Heart left ventricle (tissue), 16 donors: Measurements from ENCODE around the gene RNF150. TPM values are rescaled to one million over a fixed set of nuclear protein-coding genes. Genes with fewer than 3 reads are reported as not detected.
A peak's percentile ranks its signal among the peaks of the same experiment; 100 is the strongest.

Experiments used
- ATAC-seq, 4 donors: fragments of 200-7000 bp; cut with Tn5 transposase; one replicate each; pipeline ENCODE4 v1.9.1; 2020 to 2022; ENCODE audit warnings: moderate library complexity in 4 of 4, mild to moderate bottlenecking in 3 of 4, moderate number of reproducible peaks in 1 of 4
- DNase-seq, 5 donors: peaks; one replicate each; pipeline ENCODE4 v3.0.0-alpha.2; 2020
- H3K27ac ChIP-seq, 12 donors: fragments of 200-600 bp; sonication (generic) in 4 of 12; one replicate each; pipeline versions ENCODE4 v1.5.0 to v1.8.0; 2016 to 2022; ENCODE audit warnings: mild to moderate bottlenecking in 2 of 12
- H3K27me3 ChIP-seq, 9 donors: fragments of 200-600 bp; sonication (generic) in 2 of 9; one replicate each; pipeline versions ENCODE4 v1.5.1 to v1.8.0; 2016 to 2022; ENCODE audit warnings: mild to moderate bottlenecking in 3 of 9
- H3K36me3 ChIP-seq, 9 donors: fragments of 200-600 bp; sonication (generic) in 2 of 9; one replicate each; pipeline versions ENCODE4 v1.5.0 to v1.8.0; 2018 to 2022; ENCODE audit warnings: mild to moderate bottlenecking in 2 of 9
- H3K4me1 ChIP-seq, 12 donors: fragments of 200-600 bp; sonication (generic) in 4 of 12; one replicate each; pipeline versions ENCODE4 v1.5.0 to v1.8.0; 2016 to 2022; ENCODE audit warnings: mild to moderate bottlenecking in 3 of 12
- H3K4me3 ChIP-seq, 12 donors: fragments of 200-600 bp; sonication (generic) in 4 of 12; one replicate each; pipeline versions ENCODE4 v1.5.0 to v1.8.0; 2017 to 2022; ENCODE audit warnings: mild to moderate bottlenecking in 9 of 12, moderate library complexity in 4 of 12
- H3K9me3 ChIP-seq, 12 donors: fragments of 200-600 bp; sonication (generic) in 4 of 12; one replicate each; pipeline versions ENCODE4 v1.5.0 to v1.8.0; 2016 to 2022; ENCODE audit warnings: mild to moderate bottlenecking in 1 of 12
- POLR2A ChIP-seq, 2 donors: fragments of 450-650 bp; IDR thresholded peaks; one replicate each; pipeline ENCODE4 v1.6.1; 2017; ENCODE audit warnings: antibody characterized with exemption in 2 of 2, mild to moderate bottlenecking in 2 of 2, moderate library complexity in 2 of 2
- WGBS, 4 donors: extraction: QIAGEN DNeasy Blood & Tissue Kit in 2 of 4; methylation state at CpG; one replicate each; pipeline versions ENCODE4 v1.1.5 to v1.1.7; 2013 to 2018; 5-methylcytosine and 5-hydroxymethylcytosine counted together
- intact Hi-C, 10 donors: fragments of 100-400 bp; cut with DNase I; formaldehyde crosslinking; loops; one replicate each; pipeline versions ENCODE4 v1.11.1 to v1.14.2; 2022
- polyA plus RNA-seq, 2 donors: library from polyadenylated mRNA; stranded (reverse); fragments of 200-250 nt; gene quantifications; one replicate each; pipeline ENCODE4 v1.2.3, GENCODE V29; 2013
- total RNA-seq, 9 donors: library from RNA; depleted of rRNA in 2 of 9; stranded (reverse); fragments of >200 nt in 2 of 9; fragmentation: NEBNext Ultra II Directional in 3 of 9; extraction: Animal tissue kit (Norgen Biotek cat#: 25700) in 3 of 9; gene quantifications; one replicate each; pipeline versions ENCODE4 v1.1.0 to v1.2.4, GENCODE V29; 2016 to 2023
- TF ChIP-seq, protein P1 (sequence below), 12 donors: fragments of 200-600 bp; sonication (generic) in 4 of 12; IDR thresholded peaks; one replicate each; pipeline versions ENCODE4 v1.5.0 to v1.8.0; 2018 to 2022; ENCODE audit warnings: antibody characterized with exemption in 12 of 12, mild to moderate bottlenecking in 5 of 12
- donor health status: ischemic (EF 13 %, LVEDD 7.1; RV severe dilation, severe dysfunction).
- donor health status: healthy with polysubstance abuse.
- donor health status: DM: no; HTN: yes; CAD: no.
- donor health status: DM: no; HTN: no; CAD: no.
- donor health status: ischemic (EF 25% LVEDD 6.9; RV normal size, moderate dysfunction).
- donor health status: ischemic (EF 25% LVEDD 5.7; RV mildly dilated, moderate dysfunction).
- donor health status: healthy.
- donor health status: DM: yes; HTN: yes; CAD: no.
- donor health status: ischemic (EF 35%, LVEDD 5.7; RV mildly dilated, moderate dysfunction).
- donor health status: nonischemic (EF 11% LVEDD 7.7; RV severe dilation, severe dysfunction).
- donor health status: DM: yes; HTN: yes; CAD: no.
- donor health status: PGD.
- donor health status: ischemic (EF 29% LVEDD 5.4; RV normal size, mild dysfunction).
- donor health status: nonischemic (EF 23%, LVEDD 6.1; RV moderate dilation, normal function).

Gene RNF150
- total and polyA plus RNA-seq, 11 donors: 11.9 to 146 (median 72.5) TPM

DNA sequence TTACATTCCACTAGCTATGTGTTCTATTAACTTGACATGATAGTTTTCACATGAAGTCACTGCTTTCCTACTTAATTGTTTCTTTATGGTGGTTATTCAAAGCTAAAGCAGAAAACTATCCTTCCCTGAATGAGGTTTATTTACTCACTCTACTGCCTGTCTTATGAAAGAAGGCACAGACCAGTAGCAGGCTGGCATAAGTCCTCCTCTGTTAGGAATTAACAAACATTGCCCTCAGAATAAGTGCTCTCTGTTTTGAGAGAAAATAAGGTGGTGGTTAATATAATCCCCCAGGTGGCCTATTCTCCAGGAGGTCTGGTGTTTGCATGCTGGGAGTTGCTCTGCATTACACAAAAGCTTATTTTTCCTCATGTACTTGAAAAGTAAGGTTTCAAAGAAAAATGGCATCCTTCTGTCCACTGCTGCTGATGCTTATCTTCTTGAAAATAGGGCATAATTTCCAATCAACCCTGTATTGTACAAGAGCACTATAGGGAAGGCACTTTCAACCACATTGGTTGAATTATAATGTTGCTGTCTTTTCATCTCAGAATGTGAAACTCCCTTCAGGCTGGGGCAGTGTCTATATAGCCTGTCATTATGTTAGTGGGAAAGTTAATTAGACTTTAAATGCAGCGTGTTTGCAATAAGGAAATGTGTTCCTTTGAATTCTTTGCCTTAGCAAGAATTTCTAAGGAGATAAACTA is 257.4 kb downstream of the RNF150 start:
- TF ChIP-seq, protein P1, sequence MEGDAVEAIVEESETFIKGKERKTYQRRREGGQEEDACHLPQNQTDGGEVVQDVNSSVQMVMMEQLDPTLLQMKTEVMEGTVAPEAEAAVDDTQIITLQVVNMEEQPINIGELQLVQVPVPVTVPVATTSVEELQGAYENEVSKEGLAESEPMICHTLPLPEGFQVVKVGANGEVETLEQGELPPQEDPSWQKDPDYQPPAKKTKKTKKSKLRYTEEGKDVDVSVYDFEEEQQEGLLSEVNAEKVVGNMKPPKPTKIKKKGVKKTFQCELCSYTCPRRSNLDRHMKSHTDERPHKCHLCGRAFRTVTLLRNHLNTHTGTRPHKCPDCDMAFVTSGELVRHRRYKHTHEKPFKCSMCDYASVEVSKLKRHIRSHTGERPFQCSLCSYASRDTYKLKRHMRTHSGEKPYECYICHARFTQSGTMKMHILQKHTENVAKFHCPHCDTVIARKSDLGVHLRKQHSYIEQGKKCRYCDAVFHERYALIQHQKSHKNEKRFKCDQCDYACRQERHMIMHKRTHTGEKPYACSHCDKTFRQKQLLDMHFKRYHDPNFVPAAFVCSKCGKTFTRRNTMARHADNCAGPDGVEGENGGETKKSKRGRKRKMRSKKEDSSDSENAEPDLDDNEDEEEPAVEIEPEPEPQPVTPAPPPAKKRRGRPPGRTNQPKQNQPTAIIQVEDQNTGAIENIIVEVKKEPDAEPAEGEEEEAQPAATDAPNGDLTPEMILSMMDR (IDR thresholded peaks at IDR 0.05): no peak
- TF ChIP-seq POLR2A (IDR thresholded peaks at IDR 0.05): no peak
- Histone ChIP-seq H3K36me3 (no peaks in the 10 kb centered on the region), H3K27ac (no peak overlapping the region), H3K4me1 (peaks cover 0 to 25% (median 8%) of the 10 kb centered on the region in 12 donors), H3K27me3 (no peaks in the 10 kb centered on the region), H3K9me3 (peaks cover 0 to 23% (median 0%) of the 10 kb centered on the region in 12 donors), H3K4me3 (no peak overlapping the region)
- intact Hi-C loops: loop anchor here in 1 of 10 donors (5.0 kb wide), 1 partner anchor 256 kb away; the partner anchor contains the start of gene RNF150
- ATAC-seq (no peak), DNase-seq (no peak)
- 71 to 90% (median 80%) methylated on average over 1 of the region's 1 CpG for WGBS, 4 donors

DNA sequence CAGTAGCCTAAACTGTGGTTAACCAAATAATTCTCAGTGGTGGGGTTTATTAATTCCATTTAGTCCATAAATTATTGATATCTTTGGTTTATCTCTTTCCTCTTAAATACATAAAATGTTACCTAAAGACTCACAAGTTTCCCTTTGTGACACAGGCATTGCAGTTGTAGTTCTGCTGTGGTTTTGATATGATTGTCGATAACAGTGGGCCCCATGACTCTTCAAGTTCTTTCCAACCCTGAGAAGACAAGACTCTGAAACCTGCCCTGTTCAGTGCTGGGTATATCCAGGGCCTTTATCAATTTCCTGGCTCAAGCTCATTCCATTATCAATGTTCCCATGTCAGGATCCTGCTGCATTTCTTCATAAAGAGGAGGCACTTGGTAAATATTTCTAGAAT is 259.2 kb downstream of the RNF150 start:
- H3K4me3 ChIP-seq: no peak overlapping the region
- no peaks in the 10 kb centered on the region for H3K36me3 ChIP-seq
- WGBS, 4 donors: 65 to 93% (median 77%) methylated on average over 1 of the region's 1 CpG
- intact Hi-C loops: no loop called here
- H3K9me3 ChIP-seq: peaks cover 0 to 5% (median 0%) of the 10 kb centered on the region in 12 donors
- no peaks in the 10 kb centered on the region for H3K27me3 ChIP-seq
- no peak overlapping the region for H3K27ac ChIP-seq
- TF ChIP-seq, protein P1 (IDR thresholded peaks at IDR 0.05): no peak
- TF ChIP-seq POLR2A (IDR thresholded peaks at IDR 0.05): no peak
- no peak for ATAC-seq
- H3K4me1 ChIP-seq: peaks cover 0 to 38% (median 11%) of the 10 kb centered on the region in 12 donors
- no peak for DNase-seq

DNA sequence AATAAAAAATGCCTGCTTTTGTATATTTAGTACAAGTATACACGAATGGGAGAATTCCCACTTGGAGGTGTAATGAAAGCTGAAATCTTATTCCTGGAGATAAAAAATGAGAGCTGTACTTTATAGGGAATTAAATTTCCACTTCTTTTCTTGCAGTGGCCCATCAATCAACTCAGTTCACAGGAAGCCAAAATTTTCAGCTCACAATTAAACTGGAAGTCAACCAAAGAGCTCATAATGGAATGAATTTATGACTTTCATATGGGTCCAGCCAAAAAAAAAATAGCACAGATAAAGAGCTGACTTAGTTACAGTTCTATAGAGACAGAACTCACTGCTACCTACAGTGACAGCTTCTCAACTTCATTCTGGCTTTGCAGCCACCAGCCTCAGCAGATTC is 261.9 kb downstream of the RNF150 start:
- Histone ChIP-seq H3K4me1 (peaks cover 0 to 40% (median 11%) of the 10 kb centered on the region in 12 donors), H3K9me3 (no peaks in the 10 kb centered on the region), H3K4me3 (no peak overlapping the region), H3K27ac (no peak overlapping the region), H3K27me3 (no peaks in the 10 kb centered on the region), H3K36me3 (peaks cover 0 to 6% (median 0%) of the 10 kb centered on the region in 9 donors)
- TF ChIP-seq, protein P1 (IDR thresholded peaks at IDR 0.05): no peak
- no peak for TF ChIP-seq POLR2A (IDR thresholded peaks at IDR 0.05)
- no peak for ATAC-seq
- intact Hi-C loops: no loop called here
- DNase-seq: no peak
- WGBS, 4 donors: 38 to 64% (median 59%) methylated on average over 1 of the region's 1 CpG

DNA sequence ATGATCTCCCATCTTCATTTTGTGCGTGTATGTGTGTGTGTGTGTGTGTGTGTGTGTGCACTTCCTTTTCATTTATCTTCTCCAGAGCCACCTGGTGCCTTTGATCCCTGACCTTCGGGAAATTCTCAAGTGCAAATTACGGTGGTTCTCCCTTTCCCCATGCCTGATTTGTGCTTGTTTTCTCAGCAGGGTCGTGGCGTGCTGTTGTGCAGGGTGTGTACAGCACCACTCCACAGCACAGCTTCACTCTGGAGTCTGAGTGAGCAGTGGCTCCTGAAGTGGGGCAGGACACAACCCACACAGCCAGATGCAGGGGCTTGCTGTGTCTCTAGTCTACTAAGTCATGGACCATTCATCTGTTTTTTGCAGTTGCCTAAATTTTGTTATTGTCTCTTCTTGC is 262.8 kb downstream of the RNF150 start:
- WGBS, 4 donors: 42 to 48% (median 44%) methylated on average over 5 of the region's 5 CpGs
- no peak for DNase-seq
- TF ChIP-seq POLR2A (IDR thresholded peaks at IDR 0.05): no peak
- TF ChIP-seq, protein P1 (IDR thresholded peaks at IDR 0.05): no peak
- ATAC-seq: peak in 1 of 4 donors; percentile 35
- no peaks in the 10 kb centered on the region for H3K27me3 ChIP-seq
- peaks cover 0 to 6% (median 0%) of the 10 kb centered on the region in 9 donors for H3K36me3 ChIP-seq
- H3K4me1 ChIP-seq: peaks cover 0 to 35% (median 10%) of the 10 kb centered on the region in 12 donors
- no peak overlapping the region for H3K27ac ChIP-seq
- H3K4me3 ChIP-seq: no peak overlapping the region
- intact Hi-C loops: no loop called here
- H3K9me3 ChIP-seq: no peaks in the 10 kb centered on the region
